Stimulated activated CD8-positive, alpha-beta memory T cell treated with anti-CD3 and anti-CD28 coated beads, Interleukin-2, amount 100 ng/mL, for 48 hours (primary cell): ENCODE results near the gene EXOC3L4.
"Not testable (repeated sequence)": the region's sequence is repeated elsewhere in the genome, so short reads cannot be mapped to it uniquely, and the experiment has no call there.

Experiments used
- DNase-seq, 2 donors: peaks; one replicate each; pipeline ENCODE4 v3.0.0-alpha.2; 2020; ENCODE audit warnings: low read depth in 2 of 2

Gene EXOC3L4

GRCh38 chr14:103094406-103095209 lies at the start of gene EXOC3L4:
EXOC3L4 (plus strand) TSS chr14:103094725; CDS start chr14:103100220, 5,495 bp downstream.
- DNase-seq: no peak

DNA sequence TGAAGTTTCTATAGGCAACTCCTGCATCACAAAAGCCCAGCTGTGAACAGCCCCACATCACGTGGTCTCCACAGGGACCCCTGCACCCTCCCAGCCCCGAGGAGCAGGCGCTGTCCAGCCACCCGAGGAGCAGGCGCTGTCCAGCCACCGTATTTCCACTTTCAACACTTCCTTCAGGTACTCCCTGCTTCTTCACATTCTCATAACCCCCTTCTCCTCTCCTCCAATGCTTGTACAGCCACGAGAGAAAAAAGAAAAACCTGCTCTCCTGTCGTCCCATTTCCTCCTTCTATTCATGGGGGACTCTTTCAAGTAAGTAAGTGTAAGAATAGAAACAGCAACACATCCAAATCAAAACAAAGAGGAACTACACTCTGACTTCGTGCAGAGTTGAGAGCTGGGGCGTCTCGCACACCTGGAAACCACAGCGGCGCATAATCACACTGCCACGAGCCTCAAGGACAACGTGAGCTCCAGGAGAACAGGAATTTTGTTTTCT lies 49.1 kb upstream of the EXOC3L4 start:
- no peak for DNase-seq

- not testable (repeated sequence) for DNase-seq
Measured at GRCh38 chr14:103047453-103047852, 47.1 kb upstream of the EXOC3L4 start.

- DNase-seq: no peak
Measured at GRCh38 chr14:103050935-103051334, 43.6 kb upstream of the EXOC3L4 start.

DNA sequence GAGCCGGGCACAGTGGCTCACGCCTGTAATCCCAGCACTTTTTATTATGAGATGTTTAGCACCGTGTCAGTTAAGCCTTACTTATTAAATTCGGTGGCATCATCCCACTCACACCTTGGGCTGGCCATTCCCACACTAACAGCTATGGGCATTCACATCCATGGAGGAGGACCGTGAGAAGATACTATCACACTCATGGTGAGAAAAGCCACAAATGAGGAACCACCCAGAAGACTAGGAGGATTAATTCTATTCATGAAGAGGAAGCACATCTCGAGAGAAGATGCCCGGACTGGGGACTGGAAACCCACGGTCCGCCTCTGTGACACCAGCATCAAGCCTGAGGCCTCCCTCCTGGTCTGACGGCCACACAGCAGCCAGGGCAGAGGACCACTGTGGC lies 42.1 kb upstream of the EXOC3L4 start:
- DNase-seq: no peak

GRCh38 chr14:103055695-103056094 lies 38.8 kb upstream of the EXOC3L4 start:
- DNase-seq: no peak

GRCh38 chr14:103056322-103057027 lies 38.0 kb upstream of the EXOC3L4 start:
- no peak for DNase-seq

DNA sequence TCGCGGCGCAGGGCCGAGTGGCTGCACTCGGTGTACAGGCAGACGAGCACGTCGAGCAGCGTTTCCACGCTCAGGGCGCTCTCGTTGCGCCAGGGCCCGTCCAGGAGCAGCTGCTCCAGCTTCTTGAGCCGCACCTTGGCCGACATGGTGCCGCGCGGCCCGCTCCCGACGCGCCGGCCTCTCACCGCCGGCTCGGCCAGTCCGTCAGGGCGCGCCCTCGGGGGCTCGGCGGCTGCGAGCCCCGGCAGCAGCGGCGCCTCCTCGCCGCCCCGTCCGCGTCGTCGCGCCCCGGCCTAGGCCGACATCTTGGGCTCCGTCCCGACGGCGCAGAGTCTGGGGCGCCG lies 37.5 kb upstream of the EXOC3L4 start:
- no peak for DNase-seq

DNA sequence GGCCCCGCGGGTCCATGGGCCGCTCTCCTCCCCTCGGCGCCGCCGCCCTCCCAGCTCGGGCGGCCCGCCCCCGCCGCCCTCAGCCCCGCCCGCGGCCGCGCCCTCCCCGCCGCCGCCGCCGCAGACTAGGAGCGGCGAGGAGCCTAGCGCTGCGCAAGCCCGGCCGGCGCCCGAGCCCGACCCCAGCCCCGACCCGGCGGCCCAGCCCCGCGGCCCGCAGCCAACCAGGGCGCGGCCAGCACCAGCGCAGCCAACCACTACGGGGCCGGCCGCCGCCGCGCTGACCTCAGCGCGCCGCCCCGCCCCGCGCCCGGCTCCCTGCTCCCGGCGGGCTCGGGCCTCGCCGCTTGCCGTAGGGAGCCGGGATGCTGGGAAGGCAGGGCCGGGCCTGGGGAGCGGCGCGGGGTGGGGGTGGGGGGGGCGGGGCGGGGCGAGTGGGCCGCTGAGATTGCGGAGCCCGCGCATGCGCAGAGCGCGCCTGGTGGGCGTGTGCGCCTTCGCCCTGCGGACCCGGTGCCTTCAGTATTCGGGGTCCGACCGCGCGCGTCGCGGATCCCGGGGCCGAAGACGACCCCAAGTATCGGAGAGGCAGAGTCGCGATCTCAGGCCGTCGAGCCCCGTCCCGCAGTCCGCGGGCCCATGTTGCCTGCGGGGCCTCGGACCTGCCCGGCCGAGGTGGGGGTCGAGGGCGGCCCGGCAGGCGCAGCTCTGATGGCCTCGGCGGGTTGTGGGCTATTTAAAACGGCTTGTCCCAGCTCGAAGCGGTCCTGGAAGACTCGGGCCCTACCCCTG lies 37.0 kb upstream of the EXOC3L4 start, which contains the start of gene CDC42BPB:
Gene CDC42BPB (minus strand): TSS at position 178 of the 792 bp plus-strand sequence. CDS start 376 bp downstream, outside the sequence.
- DNase-seq: peak; percentile 19 to 42

- no peak for DNase-seq
Measured at GRCh38 chr14:103058164-103059055, 36.1 kb upstream of the EXOC3L4 start.

DNA sequence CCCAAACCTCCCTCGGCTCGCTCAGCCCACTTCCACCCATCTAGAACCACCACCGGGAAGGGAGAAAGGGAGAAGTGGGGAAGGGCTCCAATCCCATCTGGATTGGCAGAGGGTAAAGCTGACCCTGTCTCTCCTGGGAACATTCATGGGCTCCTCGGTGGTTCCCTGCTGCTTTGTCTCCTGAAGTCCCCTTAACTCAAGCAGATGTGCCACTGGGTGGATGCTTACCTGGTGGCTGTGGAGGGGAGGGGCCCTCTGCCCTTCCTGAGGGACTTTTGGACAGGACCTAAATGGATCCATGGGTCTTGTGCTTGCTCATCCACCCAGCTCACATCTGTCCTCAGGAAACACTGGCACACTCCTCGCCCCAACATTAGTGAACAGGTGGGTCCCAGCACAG lies 35.0 kb upstream of the EXOC3L4 start:
- no peak for DNase-seq

DNA sequence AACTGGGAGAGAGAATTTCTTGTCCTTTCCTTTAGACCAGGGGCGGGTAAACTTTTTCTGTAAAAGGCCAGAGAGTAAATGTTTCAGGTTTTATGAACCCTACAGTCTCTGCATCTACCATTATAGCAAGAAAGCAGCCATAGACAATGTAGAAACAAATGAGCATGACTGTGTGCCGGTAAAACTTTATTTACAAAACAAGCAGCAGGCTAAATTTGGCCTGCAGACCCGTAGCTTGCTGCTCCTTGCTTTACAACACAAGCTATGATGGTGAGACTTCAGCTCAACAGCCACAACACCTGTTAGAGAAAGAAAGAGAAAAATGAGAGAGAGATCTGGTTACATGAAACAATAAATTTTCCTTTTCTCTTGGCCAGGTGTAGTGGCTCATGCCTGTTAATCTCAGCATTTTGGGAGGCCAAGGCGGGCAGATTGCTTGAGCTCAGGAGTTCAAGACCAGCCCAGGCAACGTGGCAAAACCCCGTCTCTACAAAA lies 33.0 kb upstream of the EXOC3L4 start:
- DNase-seq: no peak

- no peak for DNase-seq
Measured at GRCh38 chr14:103064436-103064835, 30.1 kb upstream of the EXOC3L4 start.

GRCh38 chr14:103064978-103065377 lies 29.5 kb upstream of the EXOC3L4 start:
- DNase-seq: no peak

- no peak for DNase-seq
Measured at GRCh38 chr14:103065861-103066260, 28.7 kb upstream of the EXOC3L4 start.

- DNase-seq: no peak
Measured at GRCh38 chr14:103066399-103066798, 28.1 kb upstream of the EXOC3L4 start.

DNA sequence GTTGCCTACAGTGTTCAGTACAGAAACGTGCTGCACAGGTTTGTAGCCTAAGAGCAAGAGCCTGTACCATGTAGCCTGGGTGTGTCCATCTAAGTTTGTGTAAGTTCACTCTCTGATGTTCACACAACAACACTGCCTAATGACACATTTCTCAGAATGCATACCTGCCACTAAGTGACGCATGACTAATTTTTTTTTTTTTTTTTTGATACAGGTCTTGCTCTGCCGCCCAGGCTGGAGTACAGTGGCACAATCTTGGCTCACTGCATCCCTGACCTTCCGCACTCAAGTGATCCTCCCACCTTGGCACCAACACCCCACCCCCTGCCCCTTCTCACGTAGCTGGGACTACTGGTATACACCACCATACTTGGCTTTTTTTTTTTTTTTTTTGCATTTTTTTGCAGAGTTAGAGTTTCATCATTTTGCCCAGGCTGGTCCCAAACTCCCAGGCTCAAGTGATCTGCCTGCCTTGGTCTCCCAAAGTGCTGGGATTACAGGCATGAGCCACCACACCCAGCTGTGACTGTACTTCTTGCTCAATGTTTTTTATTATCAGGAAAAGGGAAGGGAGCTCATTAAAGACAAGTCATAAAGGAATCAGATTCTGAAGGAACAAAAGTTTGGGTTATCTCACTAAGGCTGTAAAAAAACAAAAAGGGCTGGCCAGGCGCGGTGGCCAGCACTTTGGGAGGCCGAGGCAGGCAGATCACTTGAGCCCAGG lies 27.1 kb upstream of the EXOC3L4 start:
- no peak for DNase-seq

GRCh38 chr14:103068351-103069073 lies 26.0 kb upstream of the EXOC3L4 start:
- no peak for DNase-seq

GRCh38 chr14:103070263-103070885 lies 24.2 kb upstream of the EXOC3L4 start:
- DNase-seq: no peak
